ENCODE results near the gene MIX23. TPM values are rescaled to one million over a fixed set of nuclear protein-coding genes. Genes with fewer than 3 reads are reported as not detected.
A peak's percentile ranks its signal among the peaks of the same experiment; 100 is the strongest.

Gene MIX23
- total and polyA plus RNA-seq, 4 donors: 10.6 to 18.6 (median 15.3) TPM

DNA sequence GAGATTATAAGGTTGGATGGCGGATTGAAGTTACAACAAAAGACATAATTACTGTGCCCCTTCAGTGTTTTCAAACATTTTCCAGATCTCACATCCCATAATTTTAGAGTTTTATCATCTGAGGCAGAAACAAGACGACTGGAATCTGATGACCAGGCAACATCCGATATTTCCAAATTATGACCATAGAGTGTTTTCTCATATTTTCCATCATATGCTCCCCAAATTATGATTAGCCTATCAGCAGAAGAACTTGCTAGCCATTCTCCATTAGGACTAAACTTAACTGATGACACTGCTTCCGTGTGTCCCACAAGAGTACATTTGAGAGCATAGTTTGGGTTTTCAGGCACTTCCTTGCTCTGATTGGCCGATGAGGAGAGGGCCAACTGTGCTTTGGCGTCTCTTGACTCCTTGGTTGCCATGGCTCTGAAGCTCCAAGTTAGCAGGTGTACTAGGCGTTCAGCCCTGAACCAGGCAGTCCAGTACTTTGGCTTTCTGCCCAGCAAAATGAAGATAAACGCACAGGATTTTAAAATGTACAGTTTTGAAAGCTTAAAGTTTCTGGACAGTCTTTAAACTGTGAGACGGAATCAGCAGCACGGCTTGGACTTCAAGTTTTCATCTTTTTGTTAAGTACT, 32.2 kb upstream of the MIX23 start:
- H3K9me3 ChIP-seq (ENCODE audit: control insufficient read depth, low read length): no peaks in the 10 kb centered on the region
- H3K4me1 ChIP-seq (ENCODE audit: control insufficient read depth in 1 of 2, insufficient read depth in 2 of 2, low read length in 2 of 2): peaks cover 0 to 4% of the 10 kb centered on the region in 2 donors
- no peaks in the 10 kb centered on the region for H3K36me3 ChIP-seq (ENCODE audit: control insufficient read depth in 1 of 2, insufficient read depth in 2 of 2, low read length in 1 of 2)
- ATAC-seq (ENCODE audit: low FRiP score) (no peak), DNase-seq (no peak)
- no peaks in the 10 kb centered on the region for H3K27me3 ChIP-seq (ENCODE audit: control insufficient read depth in 1 of 2, insufficient read depth in 2 of 2, low read length in 1 of 2)
- peak overlapping the region; percentile 69 to 89 for H3K27ac ChIP-seq (ENCODE audit: low read depth in 1 of 2, low read length in 2 of 2)
- 15% methylated on average over 10 of the region's 10 CpGs for WGBS, 2 donors
- intact Hi-C loops (cut with DNase I): no loop called here
- H3K4me3 ChIP-seq (ENCODE audit: low read length in 2 of 2): peak overlapping the region; percentile 80 to 93

DNA sequence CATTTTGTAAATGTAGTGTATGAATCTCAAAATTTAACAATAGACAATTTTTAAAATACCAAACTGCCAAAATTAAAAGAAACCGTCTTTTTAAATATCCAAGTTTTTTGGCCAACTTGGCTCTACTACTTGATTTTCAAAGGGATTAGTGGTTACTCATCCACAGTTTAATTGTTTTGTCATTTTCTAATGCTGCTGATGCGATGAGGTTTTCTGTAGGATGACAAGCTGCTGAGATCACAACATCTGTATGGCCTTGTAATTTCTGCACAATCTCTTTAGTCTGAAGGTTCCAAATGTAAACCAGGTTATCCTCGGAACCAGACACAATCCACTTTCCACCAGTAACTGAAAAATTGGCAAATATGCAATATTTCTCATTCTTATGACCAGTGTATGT, 31.4 kb upstream of the MIX23 start:
- Histone ChIP-seq H3K27ac (ENCODE audit: low read depth in 1 of 2, low read length in 2 of 2) (no peak overlapping the region), H3K9me3 (ENCODE audit: control insufficient read depth, low read length) (no peaks in the 10 kb centered on the region), H3K27me3 (ENCODE audit: control insufficient read depth in 1 of 2, insufficient read depth in 2 of 2, low read length in 1 of 2) (no peaks in the 10 kb centered on the region), H3K36me3 (ENCODE audit: control insufficient read depth in 1 of 2, insufficient read depth in 2 of 2, low read length in 1 of 2) (peaks cover 0 to 2% of the 10 kb centered on the region in 2 donors), H3K4me1 (ENCODE audit: control insufficient read depth in 1 of 2, insufficient read depth in 2 of 2, low read length in 2 of 2) (peaks cover 0 to 4% of the 10 kb centered on the region in 2 donors), H3K4me3 (ENCODE audit: low read length in 2 of 2) (no peak overlapping the region)
- WGBS, 2 donors: 92% methylated on average over 3 of the region's 3 CpGs
- intact Hi-C loops (cut with DNase I): no loop called here
- DNase-seq: no peak
- no peak for ATAC-seq (ENCODE audit: low FRiP score)

DNA sequence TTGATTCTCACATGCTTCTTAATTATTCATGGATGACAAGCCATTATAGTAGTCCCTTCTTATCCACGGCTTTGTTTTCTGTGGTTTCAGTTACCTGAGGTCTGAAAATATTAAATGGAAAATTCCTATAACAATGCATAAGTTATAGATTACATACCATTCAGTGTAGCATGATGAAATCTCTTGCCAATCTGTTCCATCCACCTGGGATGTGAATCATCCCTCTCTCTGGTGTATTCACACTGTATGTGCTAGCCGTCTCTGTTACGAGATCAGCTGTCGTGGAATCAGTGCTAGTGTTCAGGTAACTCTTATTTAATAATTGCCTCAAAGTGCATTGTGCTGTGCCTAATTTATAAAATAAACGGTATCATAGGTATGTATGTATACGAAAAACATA, 27.6 kb upstream of the MIX23 start:
- intact Hi-C loops (cut with DNase I): no loop called here
- Histone ChIP-seq H3K9me3 (ENCODE audit: control insufficient read depth, low read length) (no peaks in the 10 kb centered on the region), H3K27ac (ENCODE audit: low read depth in 1 of 2, low read length in 2 of 2) (no peak overlapping the region), H3K27me3 (ENCODE audit: control insufficient read depth in 1 of 2, insufficient read depth in 2 of 2, low read length in 1 of 2) (no peaks in the 10 kb centered on the region), H3K4me3 (ENCODE audit: low read length in 2 of 2) (no peak overlapping the region), H3K4me1 (ENCODE audit: control insufficient read depth in 1 of 2, insufficient read depth in 2 of 2, low read length in 2 of 2) (peaks cover 0 to 4% of the 10 kb centered on the region in 2 donors), H3K36me3 (ENCODE audit: control insufficient read depth in 1 of 2, insufficient read depth in 2 of 2, low read length in 1 of 2) (peaks cover 3 to 7% of the 10 kb centered on the region in 2 donors)
- no peak for ATAC-seq (ENCODE audit: low FRiP score)
- no peak for DNase-seq
- 87 to 88% methylated on average over 6 of the region's 6 CpGs for WGBS, 2 donors

DNA sequence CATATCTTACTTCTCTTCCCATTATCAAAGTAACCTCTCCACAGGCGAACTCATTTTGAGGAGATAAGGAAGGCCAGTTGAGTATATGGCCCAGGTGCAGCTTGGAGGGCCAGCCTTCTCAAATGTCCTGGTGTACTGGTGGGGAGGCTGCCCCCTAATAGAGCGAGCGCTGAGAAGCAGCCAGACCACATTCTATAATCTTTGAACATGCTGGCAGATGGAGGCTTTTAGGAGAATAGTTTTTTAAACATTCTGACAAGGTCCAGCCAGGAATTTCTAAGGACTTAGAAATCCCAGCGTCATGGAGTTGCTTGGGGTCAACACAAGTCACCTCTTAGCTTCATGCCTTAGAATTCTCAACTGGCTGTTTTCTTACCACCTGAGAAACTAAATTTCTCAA, 27.1 kb upstream of the MIX23 start:
- H3K36me3 ChIP-seq (ENCODE audit: control insufficient read depth in 1 of 2, insufficient read depth in 2 of 2, low read length in 1 of 2): peaks cover 4 to 8% of the 10 kb centered on the region in 2 donors

DNA sequence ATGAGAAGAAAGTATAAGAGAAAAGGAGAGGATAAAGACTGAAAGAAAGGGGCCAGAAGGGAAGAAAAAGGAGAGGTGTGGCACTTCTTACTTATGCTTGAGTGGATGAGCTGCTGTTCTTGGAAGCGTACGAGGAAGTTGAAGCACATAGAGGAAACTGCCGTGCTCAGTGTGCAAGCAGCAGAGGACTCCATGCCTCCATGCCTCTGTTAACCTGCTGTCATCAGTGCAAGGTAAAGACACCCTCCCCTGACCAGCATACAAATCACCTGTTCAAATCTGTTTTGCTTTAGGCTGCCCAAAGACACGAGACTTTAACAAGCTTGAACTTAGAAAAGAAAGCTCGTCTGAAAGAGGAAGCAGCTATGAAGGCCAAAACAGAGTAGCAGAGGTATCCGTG, 26.4 kb upstream of the MIX23 start:
- Histone ChIP-seq H3K27ac (ENCODE audit: low read depth in 1 of 2, low read length in 2 of 2) (no peak overlapping the region), H3K4me3 (ENCODE audit: low read length in 2 of 2) (no peak overlapping the region), H3K4me1 (ENCODE audit: control insufficient read depth in 1 of 2, insufficient read depth in 2 of 2, low read length in 2 of 2) (peaks cover 0 to 1% of the 10 kb centered on the region in 2 donors), H3K36me3 (ENCODE audit: control insufficient read depth in 1 of 2, insufficient read depth in 2 of 2, low read length in 1 of 2) (peaks cover 4 to 8% of the 10 kb centered on the region in 2 donors), H3K27me3 (ENCODE audit: control insufficient read depth in 1 of 2, insufficient read depth in 2 of 2, low read length in 1 of 2) (no peaks in the 10 kb centered on the region), H3K9me3 (ENCODE audit: control insufficient read depth, low read length) (no peaks in the 10 kb centered on the region)
- ATAC-seq (ENCODE audit: low FRiP score) (no peak), DNase-seq (no peak)
- 85 to 88% methylated on average over 6 of the region's 6 CpGs for WGBS, 2 donors
- intact Hi-C loops (cut with DNase I): no loop called here

More for the DNA sequence above, 27.1 kb upstream of the MIX23 start:
- no peaks in the 10 kb centered on the region for H3K9me3 ChIP-seq (ENCODE audit: control insufficient read depth, low read length)
- no peak for ATAC-seq (ENCODE audit: low FRiP score)
- 90 to 92% methylated on average over 4 of the region's 4 CpGs for WGBS, 2 donors
- intact Hi-C loops (cut with DNase I): no loop called here
- H3K27ac ChIP-seq (ENCODE audit: low read depth in 1 of 2, low read length in 2 of 2): no peak overlapping the region
- peaks cover 0 to 4% of the 10 kb centered on the region in 2 donors for H3K4me1 ChIP-seq (ENCODE audit: control insufficient read depth in 1 of 2, insufficient read depth in 2 of 2, low read length in 2 of 2)
- no peaks in the 10 kb centered on the region for H3K27me3 ChIP-seq (ENCODE audit: control insufficient read depth in 1 of 2, insufficient read depth in 2 of 2, low read length in 1 of 2)
- DNase-seq: no peak
- no peak overlapping the region for H3K4me3 ChIP-seq (ENCODE audit: low read length in 2 of 2)

DNA sequence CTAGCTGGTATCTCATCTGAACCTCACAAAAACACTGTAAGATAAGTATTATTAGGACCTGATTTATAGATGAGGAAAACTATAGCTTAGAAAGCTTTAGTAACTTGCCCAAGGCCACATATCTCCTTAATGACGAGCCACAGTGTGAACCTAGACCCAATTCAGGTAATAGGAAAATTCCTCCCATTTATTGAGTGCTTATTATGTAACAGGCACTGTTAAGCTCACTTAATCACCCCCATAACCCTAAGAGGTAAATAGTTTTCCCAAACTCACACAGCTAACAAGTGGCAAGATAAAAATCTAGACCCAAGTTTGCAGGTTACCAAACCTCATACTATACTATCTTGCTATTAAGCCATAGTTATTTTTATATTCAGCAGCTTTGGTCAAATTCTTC, 24.9 kb upstream of the MIX23 start:
- intact Hi-C loops (cut with DNase I): no loop called here
- Histone ChIP-seq H3K4me3 (ENCODE audit: low read length in 2 of 2) (no peak overlapping the region), H3K27ac (ENCODE audit: low read depth in 1 of 2, low read length in 2 of 2) (no peak overlapping the region), H3K27me3 (ENCODE audit: control insufficient read depth in 1 of 2, insufficient read depth in 2 of 2, low read length in 1 of 2) (no peaks in the 10 kb centered on the region), H3K36me3 (ENCODE audit: control insufficient read depth in 1 of 2, insufficient read depth in 2 of 2, low read length in 1 of 2) (peaks cover 4 to 9% of the 10 kb centered on the region in 2 donors), H3K4me1 (ENCODE audit: control insufficient read depth in 1 of 2, insufficient read depth in 2 of 2, low read length in 2 of 2) (no peaks in the 10 kb centered on the region), H3K9me3 (ENCODE audit: control insufficient read depth, low read length) (no peaks in the 10 kb centered on the region)
- WGBS, 2 donors: 83 to 92% methylated on average over 1 of the region's 1 CpG
- no peak for DNase-seq
- no peak for ATAC-seq (ENCODE audit: low FRiP score)

DNA sequence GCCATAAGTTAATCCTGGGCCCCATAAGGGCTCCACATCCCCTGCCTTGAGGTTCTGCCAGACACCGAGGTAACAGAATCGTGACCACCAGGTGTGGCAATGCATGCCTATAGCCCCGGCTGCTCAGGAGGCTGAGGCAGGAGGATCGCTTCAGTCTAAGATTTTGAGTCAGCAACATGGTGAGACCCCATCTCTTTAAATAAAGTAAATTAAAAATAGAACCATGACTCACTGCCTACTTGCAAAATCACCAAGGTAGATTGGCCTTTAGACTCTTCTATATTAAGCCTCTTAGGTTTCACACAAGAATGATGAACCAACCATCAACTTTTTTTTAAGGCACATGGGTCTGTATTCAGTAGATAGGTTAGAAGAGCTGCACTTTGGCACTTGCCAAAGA, 23.2 kb upstream of the MIX23 start:
- intact Hi-C loops (cut with DNase I): no loop called here
- no peaks in the 10 kb centered on the region for H3K27me3 ChIP-seq (ENCODE audit: control insufficient read depth in 1 of 2, insufficient read depth in 2 of 2, low read length in 1 of 2)
- no peak overlapping the region for H3K4me3 ChIP-seq (ENCODE audit: low read length in 2 of 2)
- ATAC-seq (ENCODE audit: low FRiP score): no peak
- no peaks in the 10 kb centered on the region for H3K9me3 ChIP-seq (ENCODE audit: control insufficient read depth, low read length)
- no peak for DNase-seq
- 82 to 91% methylated on average over 4 of the region's 4 CpGs for WGBS, 2 donors
- H3K27ac ChIP-seq (ENCODE audit: low read depth in 1 of 2, low read length in 2 of 2): no peak overlapping the region
- H3K36me3 ChIP-seq (ENCODE audit: control insufficient read depth in 1 of 2, insufficient read depth in 2 of 2, low read length in 1 of 2): peaks cover 4 to 11% of the 10 kb centered on the region in 2 donors
- no peaks in the 10 kb centered on the region for H3K4me1 ChIP-seq (ENCODE audit: control insufficient read depth in 1 of 2, insufficient read depth in 2 of 2, low read length in 2 of 2)

DNA sequence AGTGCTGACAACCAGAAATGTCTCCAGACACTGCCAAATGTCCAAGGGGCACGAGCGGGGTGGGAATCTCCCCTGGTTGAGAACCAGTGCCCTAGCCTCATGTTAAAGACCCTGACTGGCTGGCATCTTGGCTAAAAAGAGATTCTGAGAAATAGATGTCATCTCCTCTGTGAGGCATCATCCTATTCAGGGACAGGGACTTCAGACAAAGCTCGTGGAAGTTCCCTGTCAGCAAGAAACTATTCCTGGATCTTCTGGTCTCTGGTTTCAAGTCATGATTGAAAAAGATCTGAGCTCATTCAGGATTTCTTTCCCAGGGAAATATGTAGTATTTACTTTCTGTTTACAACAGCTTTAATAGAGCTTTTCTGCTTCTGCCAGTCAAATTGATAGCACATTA, 22.0 kb upstream of the MIX23 start:
- DNase-seq (no peak), ATAC-seq (ENCODE audit: low FRiP score) (no peak)
- no peaks in the 10 kb centered on the region for H3K9me3 ChIP-seq (ENCODE audit: control insufficient read depth, low read length)
- no peaks in the 10 kb centered on the region for H3K27me3 ChIP-seq (ENCODE audit: control insufficient read depth in 1 of 2, insufficient read depth in 2 of 2, low read length in 1 of 2)
- peaks cover 4 to 11% of the 10 kb centered on the region in 2 donors for H3K36me3 ChIP-seq (ENCODE audit: control insufficient read depth in 1 of 2, insufficient read depth in 2 of 2, low read length in 1 of 2)
- H3K27ac ChIP-seq (ENCODE audit: low read depth in 1 of 2, low read length in 2 of 2): no peak overlapping the region
- no peak overlapping the region for H3K4me3 ChIP-seq (ENCODE audit: low read length in 2 of 2)
- H3K4me1 ChIP-seq (ENCODE audit: control insufficient read depth in 1 of 2, insufficient read depth in 2 of 2, low read length in 2 of 2): no peaks in the 10 kb centered on the region
- 88 to 90% methylated on average over 3 of the region's 3 CpGs for WGBS, 2 donors
- intact Hi-C loops (cut with DNase I): no loop called here

DNA sequence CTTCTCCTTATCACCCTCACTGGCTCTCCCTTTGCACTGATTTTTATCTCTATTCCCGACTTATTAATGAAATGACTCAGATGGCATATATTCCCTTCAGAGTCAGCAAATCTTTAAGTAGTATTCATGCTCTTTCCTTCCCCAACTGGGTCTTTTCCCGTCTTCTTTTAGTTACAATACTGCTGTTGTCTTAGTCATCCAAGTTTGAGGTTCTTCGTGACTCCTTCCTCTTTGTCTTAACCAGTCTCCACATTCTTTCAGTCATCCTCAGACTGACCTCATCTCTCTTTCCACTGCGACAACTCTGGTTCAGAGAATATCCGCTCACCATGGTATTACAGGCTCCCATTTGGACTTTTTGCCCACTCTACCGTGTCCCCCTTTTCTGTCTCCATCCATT, 20.5 kb upstream of the MIX23 start:
- Histone ChIP-seq H3K27ac (ENCODE audit: low read depth in 1 of 2, low read length in 2 of 2) (no peak overlapping the region), H3K27me3 (ENCODE audit: control insufficient read depth in 1 of 2, insufficient read depth in 2 of 2, low read length in 1 of 2) (no peaks in the 10 kb centered on the region), H3K36me3 (ENCODE audit: control insufficient read depth in 1 of 2, insufficient read depth in 2 of 2, low read length in 1 of 2) (peaks cover 4 to 8% of the 10 kb centered on the region in 2 donors), H3K9me3 (ENCODE audit: control insufficient read depth, low read length) (no peaks in the 10 kb centered on the region), H3K4me1 (ENCODE audit: control insufficient read depth in 1 of 2, insufficient read depth in 2 of 2, low read length in 2 of 2) (no peaks in the 10 kb centered on the region), H3K4me3 (ENCODE audit: low read length in 2 of 2) (no peak overlapping the region)
- WGBS, 2 donors: 86 to 93% methylated on average over 6 of the region's 6 CpGs
- ATAC-seq (ENCODE audit: low FRiP score) (no peak), DNase-seq (no peak)
- intact Hi-C loops (cut with DNase I): no loop called here

All from aorta (tissue), 5 donors.